Measurements from ENCODE around the gene KDM4F.
"Not testable (repeated sequence)": the region's sequence is repeated elsewhere in the genome, so short reads cannot be mapped to it uniquely, and the experiment has no call there.

KDM4F gene

DNA sequence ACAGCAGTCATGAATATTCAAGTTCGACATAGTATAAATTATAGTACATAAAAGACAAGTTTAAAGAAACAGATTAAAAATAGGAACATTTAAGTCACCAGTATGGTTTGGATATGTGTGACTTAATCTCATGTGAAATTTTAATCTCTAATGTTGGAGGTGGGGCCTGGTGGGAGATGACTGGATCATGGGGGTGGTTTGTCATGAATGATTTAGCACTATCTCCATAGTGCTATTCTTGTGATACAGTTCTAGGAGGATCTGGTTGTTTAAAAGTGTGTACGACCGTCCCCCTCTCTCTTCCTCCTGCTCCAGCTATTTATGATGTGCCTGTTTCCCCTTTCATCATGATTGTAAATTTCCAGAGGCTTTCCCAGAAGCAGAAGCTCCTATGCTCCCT is 20.9 kb upstream of the KDM4F start:
- no peak for TF ChIP-seq POLR2AphosphoS5 (IDR thresholded peaks at IDR 0.05; ENCODE audit: borderline replicate concordance, low read depth, low read length)
- no peak for TF ChIP-seq FOXP2 (optimal IDR thresholded peaks at IDR 0.05; ENCODE audit: control extremely low read depth, extremely low read length, insufficient read depth)
- no peak for TF ChIP-seq EZH2 (IDR thresholded peaks at IDR 0.05)
- DNase-seq (ENCODE audit: low read depth, low spot score): no peak

DNA sequence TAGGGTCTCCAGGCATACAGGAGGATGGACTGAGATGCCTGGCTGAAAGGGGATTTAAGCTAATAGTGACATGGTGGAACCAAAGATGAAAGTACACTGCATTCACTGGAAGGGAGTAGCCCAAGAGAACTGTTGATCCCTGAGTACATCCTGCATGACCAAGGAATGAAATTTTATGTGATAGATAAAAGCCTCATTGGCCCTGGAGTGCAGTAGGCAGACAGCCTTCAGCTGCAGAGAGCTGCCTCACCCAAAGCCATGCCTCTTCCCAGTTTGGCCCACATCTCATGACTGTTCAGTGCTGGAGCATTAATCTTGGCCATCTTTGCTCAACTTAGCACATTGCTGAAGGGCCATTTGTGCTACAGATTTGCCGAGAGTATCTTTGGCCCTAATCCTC is 16.2 kb upstream of the KDM4F start:
- no peak for DNase-seq (ENCODE audit: low read depth, low spot score)
- Histone ChIP-seq H3K9ac (ENCODE audit: insufficient read length) (no peak overlapping the region), H3K9me3 (ENCODE audit: low read depth, low read length) (no peaks in the 10 kb centered on the region), H3K4me3 (no peak overlapping the region), H3K27ac (no peak overlapping the region), H3K36me3 (ENCODE audit: insufficient read depth, low read length) (no peaks in the 10 kb centered on the region)
- TF ChIP-seq FOXP2 (optimal IDR thresholded peaks at IDR 0.05; ENCODE audit: control extremely low read depth, extremely low read length, insufficient read depth) (no peak), EZH2 (IDR thresholded peaks at IDR 0.05) (no peak), POLR2AphosphoS5 (IDR thresholded peaks at IDR 0.05; ENCODE audit: borderline replicate concordance, low read depth, low read length) (no peak)

More for the DNA sequence above, 20.9 kb upstream of the KDM4F start:
- Histone ChIP-seq H3K9ac (ENCODE audit: insufficient read length) (no peak overlapping the region), H3K9me3 (ENCODE audit: low read depth, low read length) (no peaks in the 10 kb centered on the region), H3K27ac (no peak overlapping the region), H3K4me3 (no peak overlapping the region), H3K36me3 (ENCODE audit: insufficient read depth, low read length) (no peaks in the 10 kb centered on the region)

DNA sequence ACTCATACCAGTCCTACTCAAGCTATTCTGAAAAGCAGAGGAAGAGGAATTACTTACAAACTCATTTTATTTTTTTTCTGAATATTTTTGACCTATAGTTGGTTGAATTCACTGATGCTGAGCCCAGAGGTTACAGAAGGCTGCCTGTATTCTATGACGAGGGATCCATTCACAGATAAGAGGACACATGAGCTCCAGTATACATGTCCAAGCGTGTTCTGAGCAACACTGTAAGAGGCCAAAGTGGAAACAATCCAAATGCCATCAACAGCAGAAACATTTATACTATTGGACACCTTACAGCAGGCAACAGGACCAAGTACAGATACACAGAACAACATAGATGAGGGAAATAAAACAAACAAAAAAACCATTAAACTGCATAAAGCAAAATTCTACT is 13.9 kb upstream of the KDM4F start:
- DNase-seq (ENCODE audit: low read depth, low spot score): no peak
- Histone ChIP-seq H3K36me3 (ENCODE audit: insufficient read depth, low read length) (no peaks in the 10 kb centered on the region), H3K9ac (ENCODE audit: insufficient read length) (no peak overlapping the region), H3K9me3 (ENCODE audit: low read depth, low read length) (no peaks in the 10 kb centered on the region), H3K27ac (no peak overlapping the region), H3K4me3 (no peak overlapping the region)
- no peak for TF ChIP-seq EZH2 (IDR thresholded peaks at IDR 0.05)
- no peak for TF ChIP-seq FOXP2 (optimal IDR thresholded peaks at IDR 0.05; ENCODE audit: control extremely low read depth, extremely low read length, insufficient read depth)
- TF ChIP-seq POLR2AphosphoS5 (IDR thresholded peaks at IDR 0.05; ENCODE audit: borderline replicate concordance, low read depth, low read length): no peak

DNA sequence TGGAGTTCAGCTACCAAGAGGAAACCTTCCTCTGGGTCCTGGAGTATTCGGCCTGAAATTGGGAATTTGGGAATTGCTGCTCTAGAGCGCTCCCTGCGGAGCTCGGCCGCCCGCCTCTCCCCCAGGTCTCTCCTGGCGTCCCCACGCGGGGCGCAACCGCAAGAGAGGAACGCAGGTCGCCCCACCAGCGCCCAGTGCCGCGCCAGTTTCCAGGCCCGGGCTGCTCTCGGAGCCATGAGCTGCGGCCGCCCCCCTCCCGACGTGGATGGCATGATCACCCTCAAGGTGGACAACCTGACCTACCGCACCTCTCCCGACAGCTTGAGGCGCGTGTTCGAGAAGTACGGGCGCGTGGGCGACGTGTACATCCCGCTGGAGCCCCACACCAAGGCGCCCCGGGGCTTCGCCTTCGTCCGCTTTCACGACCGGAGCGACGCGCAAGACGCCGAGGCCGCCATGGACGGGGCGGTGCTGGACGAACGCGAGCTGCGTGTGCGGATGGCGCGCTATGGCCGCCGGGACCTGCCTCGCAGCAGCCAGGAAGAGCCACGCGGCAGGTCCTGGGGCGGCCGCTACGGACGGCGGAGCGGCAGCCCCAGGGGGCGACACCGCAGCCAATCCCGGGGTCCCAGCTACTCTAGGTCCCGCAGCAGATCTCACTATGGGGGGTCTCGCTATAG is 11.7 kb upstream of the KDM4F start:
- H3K36me3 ChIP-seq (ENCODE audit: insufficient read depth, low read length); DNase-seq (ENCODE audit: low read depth, low spot score); H3K4me3 ChIP-seq; H3K27ac ChIP-seq; H3K9ac ChIP-seq (ENCODE audit: insufficient read length); H3K9me3 ChIP-seq (ENCODE audit: low read depth, low read length): not testable (repeated sequence)

DNA sequence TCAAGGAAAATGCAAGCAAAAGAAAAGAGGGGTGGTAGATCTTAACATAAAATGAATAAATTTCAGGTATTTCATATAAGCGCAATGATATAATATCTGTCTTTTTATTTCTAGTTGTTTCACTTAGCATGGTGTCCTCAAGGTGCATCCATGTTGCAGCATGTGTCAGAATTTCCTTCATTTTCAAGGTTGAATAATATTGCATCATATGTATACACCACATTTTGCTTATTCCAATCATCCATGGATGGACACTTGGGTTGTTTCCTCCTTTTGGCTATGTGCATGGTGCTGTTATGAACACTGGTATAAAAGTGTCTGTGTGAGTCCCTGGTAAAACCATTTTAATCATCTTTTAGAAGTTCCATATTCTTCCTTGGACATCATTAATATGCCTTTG is 7.0 kb upstream of the KDM4F start:
- no peak overlapping the region for H3K4me3 ChIP-seq

DNA sequence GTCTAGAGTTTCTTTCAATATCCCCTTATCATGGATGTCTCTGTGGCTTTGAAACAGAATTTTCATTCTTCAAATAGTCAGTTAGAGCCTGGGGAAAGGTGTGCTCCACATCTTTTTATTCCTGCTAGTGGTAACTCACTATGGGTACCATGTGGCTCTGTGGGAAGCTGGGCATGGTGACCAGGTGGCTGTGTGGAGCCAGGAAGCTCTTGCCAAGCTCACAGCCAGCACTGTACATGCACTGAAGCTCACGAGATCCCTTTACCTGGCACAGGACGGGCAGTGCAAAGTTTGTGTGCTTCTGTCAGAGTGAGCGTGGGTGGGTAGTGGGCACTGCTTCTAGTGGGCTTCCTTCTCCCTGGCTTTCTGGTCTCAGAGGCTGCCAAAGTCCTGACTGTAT is 6.3 kb upstream of the KDM4F start:
- Histone ChIP-seq H3K4me3 (no peak overlapping the region), H3K9ac (ENCODE audit: insufficient read length) (no peak overlapping the region), H3K9me3 (ENCODE audit: low read depth, low read length) (no peaks in the 10 kb centered on the region), H3K27ac (no peak overlapping the region), H3K36me3 (ENCODE audit: insufficient read depth, low read length) (no peaks in the 10 kb centered on the region)
- DNase-seq (ENCODE audit: low read depth, low spot score): no peak
- no peak for TF ChIP-seq POLR2AphosphoS5 (IDR thresholded peaks at IDR 0.05; ENCODE audit: borderline replicate concordance, low read depth, low read length)
- TF ChIP-seq FOXP2 (optimal IDR thresholded peaks at IDR 0.05; ENCODE audit: control extremely low read depth, extremely low read length, insufficient read depth): no peak
- TF ChIP-seq EZH2 (IDR thresholded peaks at IDR 0.05): no peak

More for the DNA sequence above, 7.0 kb upstream of the KDM4F start:
- H3K9ac ChIP-seq (ENCODE audit: insufficient read length): no peak overlapping the region
- H3K9me3 ChIP-seq (ENCODE audit: low read depth, low read length): no peaks in the 10 kb centered on the region
- H3K27ac ChIP-seq: no peak overlapping the region
- no peaks in the 10 kb centered on the region for H3K36me3 ChIP-seq (ENCODE audit: insufficient read depth, low read length)
- no peak for DNase-seq (ENCODE audit: low read depth, low spot score)
- TF ChIP-seq FOXP2 (optimal IDR thresholded peaks at IDR 0.05; ENCODE audit: control extremely low read depth, extremely low read length, insufficient read depth): no peak
- no peak for TF ChIP-seq POLR2AphosphoS5 (IDR thresholded peaks at IDR 0.05; ENCODE audit: borderline replicate concordance, low read depth, low read length)
- TF ChIP-seq EZH2 (IDR thresholded peaks at IDR 0.05): no peak

DNA sequence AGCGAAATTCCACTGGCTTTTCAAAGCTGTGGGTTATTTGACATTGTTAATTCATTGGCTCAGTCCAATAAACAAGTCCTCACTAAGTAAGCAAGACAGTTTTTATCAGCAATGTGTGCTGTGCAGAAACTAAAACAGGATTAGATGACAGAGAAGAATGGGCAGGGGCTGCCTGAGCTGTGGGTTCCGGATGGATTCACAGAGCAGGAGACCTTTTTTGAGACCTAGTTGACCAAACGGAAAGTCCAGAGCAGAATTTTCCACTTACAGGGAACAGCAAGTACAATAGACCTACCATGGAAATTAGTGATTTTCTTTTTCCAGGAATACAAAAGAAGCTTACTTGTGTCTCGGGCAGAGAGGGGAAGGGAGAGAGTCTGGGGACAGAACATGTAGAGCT is 5.2 kb upstream of the KDM4F start:
- Histone ChIP-seq H3K27ac (no peak overlapping the region), H3K36me3 (ENCODE audit: insufficient read depth, low read length) (no peaks in the 10 kb centered on the region), H3K9me3 (ENCODE audit: low read depth, low read length) (no peaks in the 10 kb centered on the region), H3K9ac (ENCODE audit: insufficient read length) (no peak overlapping the region), H3K4me3 (no peak overlapping the region)
- no peak for DNase-seq (ENCODE audit: low read depth, low spot score)
- no peak for TF ChIP-seq EZH2 (IDR thresholded peaks at IDR 0.05)
- TF ChIP-seq POLR2AphosphoS5 (IDR thresholded peaks at IDR 0.05; ENCODE audit: borderline replicate concordance, low read depth, low read length): no peak
- no peak for TF ChIP-seq FOXP2 (optimal IDR thresholded peaks at IDR 0.05; ENCODE audit: control extremely low read depth, extremely low read length, insufficient read depth)

DNA sequence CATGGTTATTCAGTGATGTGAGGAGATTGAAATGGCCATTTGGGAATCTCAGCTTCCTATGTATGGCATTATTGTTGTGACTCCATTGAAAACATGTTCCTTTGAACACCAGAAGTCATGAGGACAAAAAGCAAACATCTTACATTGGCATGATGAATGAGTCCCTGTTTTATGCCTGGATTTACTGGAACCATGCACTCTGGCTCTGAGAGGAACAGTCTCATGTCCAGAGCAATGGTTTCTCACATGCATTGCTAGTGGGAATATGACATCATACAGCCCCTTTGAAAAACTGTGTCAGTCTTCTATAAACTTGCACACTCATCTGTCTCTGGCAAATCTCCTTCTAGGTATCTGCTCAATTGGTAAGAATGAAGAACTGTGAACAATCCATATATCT is 3.4 kb upstream of the KDM4F start:
- Histone ChIP-seq H3K9me3 (ENCODE audit: low read depth, low read length) (no peaks in the 10 kb centered on the region), H3K9ac (ENCODE audit: insufficient read length) (no peak overlapping the region), H3K4me3 (no peak overlapping the region), H3K36me3 (ENCODE audit: insufficient read depth, low read length) (no peaks in the 10 kb centered on the region), H3K27ac (no peak overlapping the region)
- TF ChIP-seq POLR2AphosphoS5 (IDR thresholded peaks at IDR 0.05; ENCODE audit: borderline replicate concordance, low read depth, low read length): no peak
- TF ChIP-seq EZH2 (IDR thresholded peaks at IDR 0.05): no peak
- TF ChIP-seq FOXP2 (optimal IDR thresholded peaks at IDR 0.05; ENCODE audit: control extremely low read depth, extremely low read length, insufficient read depth): no peak
- no peak for DNase-seq (ENCODE audit: low read depth, low spot score)

DNA sequence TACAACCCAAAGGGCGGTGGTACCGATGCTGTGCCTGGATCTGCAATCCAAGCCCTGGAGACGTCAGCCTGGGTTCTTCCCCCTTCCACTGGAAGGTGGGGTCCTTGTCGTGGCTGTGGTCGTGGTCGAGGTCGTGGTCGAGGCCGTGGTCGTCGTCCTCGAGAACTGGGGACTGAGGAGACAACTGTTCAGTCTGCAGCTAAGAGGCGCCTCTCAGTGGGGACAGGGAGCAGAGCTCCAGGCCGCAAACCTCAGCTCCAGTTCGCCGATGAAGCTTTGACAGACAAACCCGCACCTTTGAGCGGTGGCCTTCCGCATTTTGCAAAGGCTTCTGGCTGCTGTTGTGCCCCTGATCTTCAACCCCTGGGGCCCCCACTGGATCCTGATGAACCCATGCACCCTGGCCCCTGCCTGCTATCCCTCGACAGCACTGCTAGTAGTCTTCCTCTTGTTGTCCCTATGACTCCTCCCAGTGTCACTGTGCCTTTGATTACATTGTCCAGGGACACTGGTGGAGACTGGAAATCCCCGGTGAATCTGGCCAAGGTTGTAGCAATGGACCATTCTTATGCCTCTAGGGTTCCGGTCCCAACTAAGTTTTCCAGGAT is 1.5 kb downstream of the KDM4F start:
- H3K27ac ChIP-seq: no peak overlapping the region
- no peak overlapping the region for H3K9ac ChIP-seq (ENCODE audit: insufficient read length)
- TF ChIP-seq FOXP2 (optimal IDR thresholded peaks at IDR 0.05; ENCODE audit: control extremely low read depth, extremely low read length, insufficient read depth) (no peak), POLR2AphosphoS5 (IDR thresholded peaks at IDR 0.05; ENCODE audit: borderline replicate concordance, low read depth, low read length) (no peak), EZH2 (IDR thresholded peaks at IDR 0.05) (no peak)
- no peaks in the 10 kb centered on the region for H3K36me3 ChIP-seq (ENCODE audit: insufficient read depth, low read length)
- DNase-seq (ENCODE audit: low read depth, low spot score): no peak
- no peak overlapping the region for H3K4me3 ChIP-seq
- H3K9me3 ChIP-seq (ENCODE audit: low read depth, low read length): no peaks in the 10 kb centered on the region

Measured in SK-N-MC (cell line).